NAMALWA (cell line): ENCODE data around the gene PRKCE.
A peak's percentile ranks its signal among the peaks of the same experiment; 100 is the strongest.
"Not testable (repeated sequence)": the region's sequence is repeated elsewhere in the genome, so short reads cannot be mapped to it uniquely, and the experiment has no call there.

Experiments
- DNase-seq: peaks from one replicate; pipeline ENCODE4 v3.0.0-alpha.2; 2015; ENCODE audit warnings: low spot score

PRKCE gene

GRCh38 chr2:45909677-45910191 is 258.3 kb downstream of the PRKCE start:
- peak; percentile 84 for DNase-seq

GRCh38 chr2:45910473-45911060 is 259.1 kb downstream of the PRKCE start:
- DNase-seq = no peak

- no peak for DNase-seq
Observed at GRCh38 chr2:45911538-45911937, 260.1 kb downstream of the PRKCE start.

GRCh38 chr2:45912109-45912508 is 260.6 kb downstream of the PRKCE start:
- no peak for DNase-seq

GRCh38 chr2:45913539-45913938 is 262.1 kb downstream of the PRKCE start:
- no peak for DNase-seq

GRCh38 chr2:45915523-45915922 is 264.0 kb downstream of the PRKCE start:
- peak; percentile 37 for DNase-seq

GRCh38 chr2:45917561-45918176 is 266.2 kb downstream of the PRKCE start:
- not testable (repeated sequence) for DNase-seq

GRCh38 chr2:45918463-45919159 is 267.1 kb downstream of the PRKCE start:
- no peak for DNase-seq

- DNase-seq = peak; percentile 12
Observed at GRCh38 chr2:45919160-45919650, 267.7 kb downstream of the PRKCE start.

- no peak for DNase-seq
Observed at GRCh38 chr2:45919711-45920111, 268.2 kb downstream of the PRKCE start.

GRCh38 chr2:45921921-45922320 is 270.4 kb downstream of the PRKCE start:
- no peak for DNase-seq

GRCh38 chr2:45922577-45922988 is 271.1 kb downstream of the PRKCE start:
- DNase-seq = no peak

GRCh38 chr2:45923701-45924100 is 272.2 kb downstream of the PRKCE start:
- DNase-seq = no peak

GRCh38 chr2:45925026-45925425 is 273.6 kb downstream of the PRKCE start:
- no peak for DNase-seq

GRCh38 chr2:45925636-45926366 is 274.3 kb downstream of the PRKCE start:
- DNase-seq = no peak

GRCh38 chr2:45928946-45929345 is 277.5 kb downstream of the PRKCE start:
- DNase-seq = no peak

GRCh38 chr2:45929674-45930395 is 278.4 kb downstream of the PRKCE start:
- no peak for DNase-seq

- DNase-seq = no peak
Observed at GRCh38 chr2:45930396-45930792, 278.9 kb downstream of the PRKCE start.

GRCh38 chr2:45932278-45932975 is 281.0 kb downstream of the PRKCE start:
- no peak for DNase-seq

GRCh38 chr2:45935791-45936622 is 284.5 kb downstream of the PRKCE start:
- DNase-seq = no peak
